Smooth muscle cell (in vitro differentiated cells): ENCODE data around the gene RAMP1. TPM values are rescaled to one million over a fixed set of nuclear protein-coding genes. Genes with fewer than 3 reads are reported as not detected.
"Not testable (repeated sequence)": the region's sequence is repeated elsewhere in the genome, so short reads cannot be mapped to it uniquely, and the experiment has no call there.

Experiments used
- DNase-seq: peaks from one replicate; lab custom pipeline; 2025; ENCODE audit not compliant: unreplicated experiment; lab: John Stamatoyannopoulos, UW
- H2AFZ ChIP-seq: fragments of 200-600 bp; sonication (generic); 2 replicates; pipeline ENCODE4 v1.6.0; 2016; ENCODE audit warnings: antibody characterized with exemption, low read depth, mild to moderate bottlenecking
- H3F3A ChIP-seq: fragments of 200-600 bp; sonication (generic); 2 replicates; pipeline ENCODE4 v1.6.0; 2017; ENCODE audit warnings: antibody characterized with exemption, low read depth
- H3K27ac ChIP-seq: fragments of 200-600 bp; sonication (generic); 2 replicates; pipeline ENCODE4 v1.5.1; 2016; ENCODE audit warnings: low read depth, mild to moderate bottlenecking
- H3K27me3 ChIP-seq: fragments of 200-600 bp; sonication (generic); 2 replicates; pipeline ENCODE4 v1.6.1; 2016; ENCODE audit warnings: low read depth, mild to moderate bottlenecking
- H3K36me3 ChIP-seq: fragments of 200-600 bp; sonication (generic); 2 replicates; pipeline ENCODE4 v1.5.1; 2016; ENCODE audit warnings: low read depth
- H3K4me1 ChIP-seq: fragments of 200-600 bp; sonication (generic); 2 replicates; pipeline ENCODE4 v1.5.1; 2016; ENCODE audit warnings: low read depth
- H3K4me2 ChIP-seq: fragments of 200-600 bp; sonication (generic); 2 replicates; pipeline ENCODE4 v1.6.0; 2016; ENCODE audit warnings: mild to moderate bottlenecking
- H3K4me3 ChIP-seq: fragments of 200-600 bp; sonication (generic); 2 replicates; pipeline ENCODE4 v1.5.1; 2016; ENCODE audit warnings: mild to moderate bottlenecking
- H3K79me2 ChIP-seq: fragments of 200-600 bp; sonication (generic); 2 replicates; pipeline ENCODE4 v1.6.0; 2016; ENCODE audit warnings: low read depth, mild to moderate bottlenecking
- H3K9ac ChIP-seq: fragments of 200-600 bp; sonication (generic); 2 replicates; pipeline ENCODE4 v1.6.0; 2016; ENCODE audit warnings: low read depth
- H3K9me3 ChIP-seq: fragments of 200-600 bp; sonication (generic); replicated peaks from 2 replicates; pipeline ENCODE4 v1.5.1; 2016; ENCODE audit warnings: low read depth
- H4K20me1 ChIP-seq: fragments of 200-600 bp; sonication (generic); 2 replicates; pipeline ENCODE4 v1.6.0; 2016; ENCODE audit warnings: low read depth
- CTCF ChIP-seq: fragments of 200-600 bp; sonication (generic); IDR thresholded peaks from 2 replicates; pipeline ENCODE4 v1.5.1; 2017; ENCODE audit warnings: borderline replicate concordance, mild to moderate bottlenecking, antibody characterized with exemption; ENCODE audit not compliant: insufficient read depth, poor library complexity, severe bottlenecking
- WGBS: methylation state at CpG from one replicate; pipeline ENCODE4 v1.1.7; 2016; ENCODE audit warnings: low lambda C conversion rate; 5-methylcytosine and 5-hydroxymethylcytosine counted together
- polyA plus RNA-seq: library from polyadenylated mRNA; unstranded; fragments of >200 nt; fragmentation: Nextera tagmentation; extraction: Ambion mirVana; gene quantifications from 2 replicates; pipeline ENCODE4 v1.2.1, GENCODE V29; 2016
- total RNA-seq: library from RNA; depleted of rRNA; stranded (reverse); fragments of >200 nt; gene quantifications from 2 replicates; pipeline ENCODE4 v1.2.3, GENCODE V29; 2014

Gene RAMP1
- total and polyA plus RNA-seq, 2 experiments from 2014 or later, result 24.0 to 70.8 TPM

DNA sequence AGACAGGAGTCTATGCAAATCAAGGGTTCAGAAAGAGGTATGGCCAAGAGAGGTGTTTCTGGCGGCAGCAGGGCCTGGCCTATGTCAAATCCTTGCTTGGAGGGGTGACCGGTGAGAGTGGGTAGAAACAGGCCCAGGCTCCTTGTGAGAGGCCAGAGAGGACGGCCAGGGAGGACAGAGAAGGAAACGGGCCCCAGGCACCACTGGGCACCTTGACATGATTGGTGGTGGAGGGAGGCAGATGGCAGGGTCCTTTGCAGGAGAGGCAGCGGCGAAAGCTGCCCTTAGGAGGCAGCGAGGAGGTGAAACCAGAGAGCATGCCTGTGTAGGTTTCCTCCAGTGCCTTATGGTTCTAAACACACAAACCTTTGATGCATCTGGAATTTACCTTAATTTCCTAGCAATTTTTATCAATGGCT, 6.2 kb downstream of the RAMP1 start:
- H3K4me2 ChIP-seq, result peak overlapping the region; percentile 70
- no peaks in the 10 kb centered on the region for H3K36me3 ChIP-seq
- DNase-seq, result no peak
- no peaks in the 10 kb centered on the region for H3K79me2 ChIP-seq
- H3K27me3 ChIP-seq, result no peaks in the 10 kb centered on the region
- peak overlapping the region; percentile 82 for H3K9ac ChIP-seq
- 34% methylated on average over 7 of the region's 7 CpGs for WGBS
- H3K4me3 ChIP-seq, result no peak overlapping the region
- no peak for TF ChIP-seq CTCF
- peaks cover 18% of the 10 kb centered on the region for H3F3A ChIP-seq
- peaks cover 10% of the 10 kb centered on the region for H3K4me1 ChIP-seq
- no peak overlapping the region for H2AFZ ChIP-seq
- H3K9me3 ChIP-seq, result no peaks in the 10 kb centered on the region
- H4K20me1 ChIP-seq, result no peaks in the 10 kb centered on the region
- H3K27ac ChIP-seq, result peak overlapping the region; percentile 97

GRCh38 chr2:237866101-237866621, 6.7 kb downstream of the RAMP1 start:
- no peak overlapping the region for H3K4me3 ChIP-seq
- H3F3A ChIP-seq, result peaks cover 13% of the 10 kb centered on the region
- H3K9me3 ChIP-seq, result no peaks in the 10 kb centered on the region
- H3K27ac ChIP-seq, result peak overlapping the region; percentile 97
- TF ChIP-seq CTCF, result no peak
- H3K79me2 ChIP-seq, result no peaks in the 10 kb centered on the region
- WGBS, result 14% methylated on average over 13 of the region's 13 CpGs
- H3K4me2 ChIP-seq, result peak overlapping the region; percentile 70
- peak overlapping the region; percentile 82 for H3K9ac ChIP-seq
- no peak for DNase-seq
- no peaks in the 10 kb centered on the region for H3K36me3 ChIP-seq
- H3K27me3 ChIP-seq, result no peaks in the 10 kb centered on the region
- no peak overlapping the region for H2AFZ ChIP-seq
- H3K4me1 ChIP-seq, result peaks cover 8% of the 10 kb centered on the region
- H4K20me1 ChIP-seq, result no peaks in the 10 kb centered on the region

- no peaks in the 10 kb centered on the region for H3K36me3 ChIP-seq
- H3K4me2 ChIP-seq, result no peak overlapping the region
- H3K9ac ChIP-seq, result no peak overlapping the region
- H3K79me2 ChIP-seq, result no peaks in the 10 kb centered on the region
- peaks cover 9% of the 10 kb centered on the region for H3F3A ChIP-seq
- H2AFZ ChIP-seq, result no peak overlapping the region
- no peak for TF ChIP-seq CTCF
- no peak overlapping the region for H3K4me3 ChIP-seq
- no peaks in the 10 kb centered on the region for H4K20me1 ChIP-seq
- peak overlapping the region; percentile 97 for H3K27ac ChIP-seq
- peaks cover 6% of the 10 kb centered on the region for H3K4me1 ChIP-seq
- H3K27me3 ChIP-seq, result no peaks in the 10 kb centered on the region
- 92% methylated on average over 10 of the region's 10 CpGs for WGBS
- H3K9me3 ChIP-seq, result no peaks in the 10 kb centered on the region
- DNase-seq, result no peak
These were observed 8.0 kb downstream of the RAMP1 start for GRCh38 chr2:237867465-237867864.

GRCh38 chr2:237868074-237868473, 8.7 kb downstream of the RAMP1 start:
- H3K9ac ChIP-seq, H3K4me1 ChIP-seq, H3F3A ChIP-seq, DNase-seq, H3K9me3 ChIP-seq, H2AFZ ChIP-seq, H3K36me3 ChIP-seq, H3K27me3 ChIP-seq, H3K4me3 ChIP-seq, H4K20me1 ChIP-seq, H3K79me2 ChIP-seq: not testable (repeated sequence)
- Histone ChIP-seq H3K4me2 (peak overlapping the region; percentile 48), H3K27ac (peak overlapping the region; percentile 97)
- WGBS, result 86% methylated on average over 4 of the region's 4 CpGs
